Activated CD4-positive, alpha-beta T cell treated with anti-CD3 and anti-CD28 coated beads for 1 hour (primary cell): ENCODE measurements around the gene PIK3C2A.

ENCODE experiments used
- DNase-seq: peaks from one replicate; pipeline ENCODE4 v3.0.0-alpha.2; 2020

PIK3C2A gene

DNA sequence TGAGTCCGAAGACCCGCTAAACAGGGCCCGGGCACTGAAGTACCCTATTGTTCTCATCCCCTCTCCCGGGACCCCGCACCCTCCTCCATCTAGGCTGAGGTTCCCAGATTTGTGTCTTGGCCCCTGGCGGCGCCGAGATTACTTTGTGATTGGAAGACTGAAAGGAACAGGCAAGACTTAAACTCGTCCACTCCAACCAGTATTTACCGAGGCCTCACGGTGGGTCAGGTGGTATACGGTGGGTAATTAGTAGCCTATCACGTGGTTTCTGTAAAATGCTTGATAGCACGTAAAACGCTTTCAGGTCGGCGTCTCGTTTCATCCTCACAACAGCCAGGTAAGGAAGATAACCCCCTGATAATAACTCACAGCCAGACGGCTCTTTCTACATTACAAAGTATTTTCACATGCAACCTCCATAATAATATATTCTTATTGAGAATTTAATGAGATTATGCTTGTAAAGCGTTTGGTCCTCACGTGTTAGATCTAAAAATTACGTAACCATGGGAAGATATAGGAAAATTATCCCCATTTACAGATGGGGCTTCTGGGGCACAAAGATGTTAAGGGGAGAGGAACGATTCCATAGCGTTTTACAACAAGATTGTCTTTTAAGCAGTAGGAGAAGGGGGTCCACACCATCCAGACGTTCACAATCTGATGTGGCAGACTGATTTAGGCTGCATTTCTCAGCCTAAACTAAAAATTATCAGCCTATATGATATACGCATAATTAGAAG is 642 bp upstream of the PIK3C2A start:
- DNase-seq = no peak

DNA sequence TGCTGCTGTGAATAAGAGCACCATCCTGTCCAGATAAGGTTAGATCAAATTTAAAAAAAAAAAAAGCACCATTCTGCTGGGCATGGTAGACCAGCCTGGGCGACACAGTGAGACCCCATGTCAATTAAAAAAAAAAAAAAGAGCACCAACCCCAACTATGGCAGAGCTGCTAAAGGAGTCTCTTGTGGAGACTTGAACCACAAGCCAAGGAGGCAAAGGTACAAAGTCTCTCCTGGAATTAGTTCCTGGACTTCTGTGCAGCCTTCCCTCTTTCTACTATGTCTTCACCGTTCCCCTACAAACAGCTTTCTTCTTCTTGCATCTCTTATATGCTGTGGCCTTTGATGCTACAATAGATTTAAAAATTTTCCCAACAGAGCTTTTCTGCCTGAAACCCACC is 1.3 kb downstream of the PIK3C2A start:
- DNase-seq = no peak

DNA sequence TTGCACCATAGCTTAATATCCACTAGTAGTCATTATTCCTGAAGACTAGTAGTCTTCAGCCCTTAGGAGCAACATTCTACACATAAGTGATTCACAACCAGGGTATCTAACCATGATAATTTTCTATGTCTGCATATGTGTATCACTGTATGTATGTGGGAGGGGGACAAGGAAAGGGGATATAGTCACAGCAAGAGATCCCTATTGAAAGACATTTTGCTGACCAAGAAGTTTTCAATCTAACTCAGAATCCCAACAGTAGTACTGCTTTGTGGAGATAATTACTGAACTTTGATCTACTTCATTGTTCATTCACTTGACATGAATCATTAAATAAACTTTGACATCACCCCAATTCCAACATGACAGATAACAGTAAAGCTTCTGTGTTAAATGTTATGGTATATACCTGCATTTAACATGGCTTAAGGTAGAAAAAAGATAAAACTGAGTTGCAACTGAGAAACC is 10.3 kb downstream of the PIK3C2A start:
- no peak for DNase-seq

DNA sequence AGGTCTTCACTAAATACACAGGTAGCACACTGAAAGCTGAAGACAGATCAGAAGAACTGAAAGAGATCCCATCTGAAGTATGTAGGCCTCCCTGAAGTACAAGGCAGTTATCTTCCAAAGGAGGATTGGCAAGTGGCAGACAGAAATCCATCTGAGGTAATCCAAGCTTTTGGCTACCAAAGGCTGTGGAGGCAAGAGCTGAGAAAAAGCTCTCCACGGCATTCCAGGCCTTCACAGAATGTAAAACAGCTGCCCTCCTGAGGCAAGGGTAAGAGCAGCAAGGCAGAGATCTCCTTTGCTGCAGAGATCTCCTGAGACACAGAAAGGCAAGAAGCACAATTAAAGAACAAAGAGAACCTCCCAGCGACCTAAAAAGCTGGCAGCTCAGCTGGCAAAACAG is 19.1 kb downstream of the PIK3C2A start:
- DNase-seq = no peak

DNA sequence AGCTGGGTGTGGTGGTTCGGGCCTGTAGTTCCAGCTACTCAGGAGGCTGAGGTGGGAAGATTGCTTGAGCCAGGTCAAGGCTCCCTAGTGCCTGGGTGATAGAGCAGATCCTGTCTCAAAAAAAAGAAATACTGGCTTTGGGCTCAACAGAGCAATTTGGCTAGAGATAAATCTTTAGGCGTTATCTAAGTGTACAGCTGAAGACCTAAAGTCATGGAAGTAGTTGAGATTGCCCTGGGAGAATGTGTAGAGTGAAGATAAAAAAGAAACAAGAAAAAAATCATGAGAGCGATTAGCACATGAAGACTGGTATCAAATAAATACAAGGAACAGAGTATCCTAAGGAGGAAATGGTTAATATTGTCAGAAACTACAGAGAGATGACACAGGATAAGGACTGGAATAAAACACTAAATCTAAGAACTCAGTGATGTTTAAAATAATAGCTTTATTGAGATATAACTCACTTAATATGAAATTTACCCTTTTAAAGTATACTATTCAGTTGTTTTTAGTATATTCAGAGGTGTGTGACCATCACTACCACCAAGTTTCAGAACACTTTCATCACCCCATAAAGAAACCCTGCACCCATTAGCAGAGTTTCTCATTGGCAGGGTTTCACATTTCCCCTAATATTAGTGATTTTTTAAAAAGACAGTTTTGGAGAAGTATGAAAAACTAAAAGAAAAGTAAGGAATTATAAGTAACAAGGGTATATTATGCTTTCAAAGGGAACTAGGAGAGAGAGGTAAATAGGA is 20.7 kb downstream of the PIK3C2A start:
- DNase-seq = no peak

DNA sequence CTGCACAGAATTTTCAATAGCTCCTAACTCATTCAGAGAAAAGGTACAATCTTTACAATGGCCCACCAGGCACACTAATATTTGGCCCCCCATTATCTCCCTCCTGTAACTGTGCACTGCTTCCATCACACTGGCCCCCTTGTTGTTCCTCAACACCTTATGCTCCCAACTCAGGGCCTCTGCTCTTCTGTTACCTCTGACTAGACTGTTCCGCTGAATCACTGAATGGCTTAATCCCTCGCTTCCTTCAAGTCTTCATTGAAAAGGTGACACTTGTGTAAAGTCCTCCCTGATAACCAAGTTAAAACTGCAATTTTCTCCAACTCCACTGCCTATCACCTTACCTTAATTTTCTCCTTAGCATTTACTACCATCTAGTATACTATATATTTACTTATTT is 21.8 kb downstream of the PIK3C2A start:
- DNase-seq = no peak

DNA sequence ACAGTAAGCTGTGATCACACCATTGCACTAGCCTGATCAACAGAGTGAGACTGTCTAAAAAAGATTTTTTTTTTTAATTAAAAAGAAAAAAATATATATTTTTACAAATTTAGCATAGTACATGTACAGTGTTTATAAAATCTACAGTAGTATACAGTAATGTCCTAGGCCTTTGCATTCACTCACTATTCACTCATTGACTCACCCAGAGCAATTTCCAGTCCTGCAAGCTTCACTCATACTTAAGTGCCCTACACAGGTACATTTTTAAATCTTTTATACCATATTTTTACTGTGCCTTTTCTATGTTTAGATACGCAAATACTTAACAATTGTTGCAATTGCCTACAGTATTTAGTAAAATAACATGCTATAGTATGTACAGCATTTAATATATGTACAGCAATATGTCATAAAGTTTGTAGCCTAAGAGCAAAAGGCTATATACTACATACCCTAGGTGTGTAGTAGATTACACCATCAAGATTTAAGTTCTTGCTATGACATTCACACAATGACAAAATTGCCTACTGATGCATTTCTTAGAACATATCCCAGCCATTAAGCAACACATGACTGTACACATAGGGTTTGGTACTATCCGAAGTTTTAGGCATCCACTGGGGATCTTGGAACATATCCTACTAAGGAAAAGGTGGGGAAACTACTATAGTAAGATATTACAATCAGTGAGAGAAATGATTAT is 22.8 kb downstream of the PIK3C2A start:
- no peak for DNase-seq

DNA sequence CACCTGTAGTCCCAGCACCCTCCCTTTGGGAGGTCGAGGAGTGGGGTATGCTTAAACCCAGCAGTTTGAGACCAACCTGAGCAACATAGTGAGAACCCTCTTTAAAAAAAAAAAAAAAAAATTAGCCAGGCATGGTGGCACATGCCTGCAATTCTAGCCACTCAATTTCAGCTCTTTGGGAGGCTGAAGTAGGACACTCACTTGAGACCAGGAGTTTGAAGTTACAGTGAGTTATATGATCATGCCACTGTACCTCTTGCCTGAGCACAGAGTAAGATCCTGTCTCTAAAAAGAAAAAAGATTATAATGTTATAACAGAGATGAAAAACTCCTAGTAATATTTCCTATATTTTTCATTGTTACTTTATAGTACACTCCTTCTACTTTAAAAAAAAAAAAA is 23.9 kb downstream of the PIK3C2A start:
- DNase-seq = no peak

DNA sequence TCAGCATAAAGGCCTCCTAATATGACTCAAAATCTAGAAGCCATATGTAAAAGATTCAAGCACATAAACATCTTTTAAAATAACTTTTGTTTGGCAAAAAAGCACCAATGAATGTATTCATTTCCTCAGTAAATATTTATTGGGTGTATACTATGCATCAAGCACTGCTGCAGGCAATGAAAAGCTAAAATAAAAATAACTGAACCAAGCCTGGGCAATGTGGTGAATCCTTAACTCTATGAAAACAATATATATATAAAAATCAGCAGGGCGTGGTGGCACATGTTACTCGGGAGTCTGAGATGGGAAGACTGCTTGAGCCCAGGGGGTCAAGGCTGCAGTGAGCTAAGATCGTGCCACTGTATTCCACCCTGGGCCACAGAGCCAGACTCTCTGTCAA is 27.8 kb downstream of the PIK3C2A start:
- no peak for DNase-seq

DNA sequence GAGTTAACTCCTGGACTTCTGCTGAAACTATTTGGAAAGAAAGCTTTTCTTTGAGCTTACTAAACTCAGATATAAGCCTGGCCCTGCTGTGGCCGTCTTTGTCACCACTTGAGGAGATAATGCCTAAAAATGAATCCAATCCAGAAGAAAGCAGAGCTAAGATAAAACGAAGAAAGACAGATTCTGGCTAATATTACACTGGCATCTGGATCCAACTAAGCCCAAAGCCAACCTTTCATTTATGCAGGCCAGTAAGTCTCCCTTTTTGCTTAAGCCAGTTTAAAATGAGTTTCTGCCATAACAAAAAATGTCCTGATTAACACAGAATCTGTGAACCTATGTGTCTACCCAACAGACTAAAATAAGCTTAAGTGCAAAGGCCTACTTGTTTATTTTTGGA is 34.5 kb downstream of the PIK3C2A start:
- no peak for DNase-seq

DNA sequence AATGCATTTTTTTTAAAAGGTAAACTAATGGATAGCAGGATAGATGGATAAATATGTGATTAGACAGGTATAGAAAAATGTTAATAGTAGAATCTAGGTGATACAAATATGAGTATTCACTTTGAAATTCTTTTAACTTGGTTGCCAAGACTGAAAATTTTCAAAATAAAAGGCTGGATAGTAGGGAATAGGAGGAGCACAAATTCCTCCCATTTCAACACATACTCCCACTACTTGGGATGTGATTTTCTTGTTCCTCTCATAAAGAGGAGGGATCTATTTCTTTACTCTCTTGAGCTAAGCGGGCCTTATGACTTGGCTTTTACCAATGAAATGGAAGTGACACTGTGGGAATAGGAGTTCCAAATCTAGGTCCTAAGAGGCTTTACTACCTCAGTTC is 35.9 kb downstream of the PIK3C2A start:
- no peak for DNase-seq

DNA sequence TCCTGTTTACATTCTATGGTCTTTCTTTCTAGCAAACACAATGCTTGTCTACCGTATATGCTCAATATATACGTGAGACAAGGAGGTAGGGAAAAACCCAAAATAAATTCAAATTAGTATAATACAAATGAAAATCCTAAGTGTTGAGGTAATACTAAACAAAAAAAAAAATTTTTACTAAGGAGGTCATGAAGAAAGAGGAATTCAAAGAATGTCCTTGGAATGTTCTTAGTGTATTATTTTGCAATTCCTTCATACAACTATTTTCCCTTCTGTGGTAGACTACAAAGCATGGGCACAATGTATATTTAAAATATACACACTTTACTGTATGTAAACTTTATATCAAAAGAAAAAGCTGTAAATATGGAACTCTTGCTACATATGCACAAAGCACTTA is 36.4 kb downstream of the PIK3C2A start:
- no peak for DNase-seq

DNA sequence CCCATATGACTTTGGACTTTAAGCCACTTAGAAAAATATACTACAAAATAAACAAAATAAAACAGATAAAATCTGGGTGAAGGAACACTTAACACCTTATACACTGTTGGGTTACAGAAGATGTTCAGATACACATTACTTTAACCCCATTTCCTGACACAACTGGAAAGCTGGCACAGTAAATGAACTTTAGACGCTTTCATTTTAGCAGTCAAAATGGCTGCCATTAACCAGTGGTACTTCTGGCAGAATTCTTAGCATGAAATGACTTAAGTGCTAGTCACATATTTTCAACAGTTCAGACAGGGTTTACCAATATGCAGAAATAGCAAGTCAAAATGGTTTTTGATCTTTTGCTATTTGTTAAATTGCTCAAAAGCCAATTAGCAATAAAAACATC is 37.9 kb downstream of the PIK3C2A start:
- no peak for DNase-seq

DNA sequence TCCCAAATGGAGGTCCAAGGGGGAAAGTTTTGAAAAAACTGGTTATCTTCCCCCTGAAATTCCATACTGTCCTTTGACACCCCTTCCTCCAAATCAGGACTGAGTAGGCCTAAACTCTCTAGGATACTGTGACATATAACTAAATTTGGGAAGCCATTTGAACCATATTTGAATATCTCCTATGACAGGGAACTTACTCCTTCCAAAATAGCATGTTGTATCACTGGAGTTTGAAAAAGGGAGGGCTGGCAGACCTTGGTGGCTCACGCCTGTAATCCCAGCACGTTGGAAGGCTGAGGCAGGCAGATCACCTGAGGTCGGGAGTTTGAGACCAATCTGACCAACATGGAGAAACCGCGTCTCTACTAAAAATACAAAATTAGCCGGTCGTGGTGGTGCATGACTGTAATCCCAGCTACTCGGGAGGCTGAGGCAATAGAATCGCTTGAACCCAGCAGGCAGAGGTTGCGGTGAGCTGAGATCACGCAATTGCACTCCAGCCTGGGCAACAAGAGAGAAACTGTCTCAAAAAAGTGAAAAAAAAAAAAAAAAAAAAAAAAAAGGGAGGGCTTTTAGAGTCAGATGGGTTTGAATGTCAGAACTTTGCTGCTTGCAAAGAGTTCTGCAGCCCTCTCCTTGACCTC is 42.4 kb downstream of the PIK3C2A start:
- DNase-seq = no peak

DNA sequence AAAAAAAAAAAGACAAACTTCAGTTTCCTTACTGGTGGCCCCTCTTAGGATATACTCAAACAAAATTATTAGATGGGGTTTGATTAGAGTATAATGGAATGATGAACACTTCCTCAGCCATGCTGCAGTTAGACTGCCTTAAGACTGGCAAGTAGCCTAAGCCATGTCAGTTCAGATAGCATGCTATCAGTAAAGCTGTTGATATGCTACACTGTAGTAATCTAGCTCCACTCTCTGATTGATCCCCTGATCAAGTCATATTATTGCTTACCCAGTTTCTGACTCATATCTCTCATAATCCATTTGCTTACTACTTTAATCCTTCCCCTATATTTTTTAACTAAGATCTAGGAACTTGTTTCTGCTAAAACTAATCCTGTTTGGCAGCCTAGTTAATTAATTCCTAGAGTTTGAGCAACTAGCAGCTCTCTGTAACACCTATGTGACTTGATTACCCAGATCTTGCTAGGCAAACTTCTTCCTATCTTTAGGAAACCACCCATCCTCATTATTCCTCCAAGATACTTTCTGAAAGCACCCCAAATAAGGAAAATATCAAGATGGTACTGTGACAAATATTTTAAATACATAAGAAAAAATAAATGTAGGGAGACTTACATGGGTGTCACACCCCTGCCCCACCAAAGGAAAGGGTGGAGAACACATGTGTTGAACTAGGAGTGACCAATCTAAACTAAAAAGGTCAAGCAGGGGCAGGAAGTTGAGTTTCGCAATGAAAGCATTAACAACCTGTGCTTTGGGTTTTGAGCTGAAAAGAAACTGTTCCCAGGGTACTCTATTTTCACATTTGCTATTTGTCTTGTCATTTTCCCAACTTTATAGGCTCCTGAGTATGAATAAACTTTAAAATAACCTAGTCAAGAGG is 43.2 kb downstream of the PIK3C2A start:
- DNase-seq = no peak

DNA sequence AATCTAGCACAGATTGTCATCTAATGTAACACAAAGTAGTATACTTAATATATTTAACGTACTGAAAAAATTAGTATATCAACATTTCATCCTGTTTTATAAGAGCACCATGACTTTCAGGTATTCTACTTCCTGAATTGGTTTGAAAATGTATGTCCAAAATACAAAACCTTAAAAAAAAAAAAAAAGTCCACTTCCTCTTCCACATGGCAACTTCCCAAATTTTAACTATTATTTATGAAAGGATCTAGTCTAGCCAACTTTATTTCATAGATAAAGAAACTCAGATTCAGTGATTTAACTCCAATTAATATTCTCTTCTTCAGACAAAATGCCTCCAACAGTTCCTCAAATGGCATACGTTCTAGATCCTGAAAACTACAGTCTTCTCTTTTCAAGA is 44.0 kb downstream of the PIK3C2A start:
- DNase-seq = no peak

DNA sequence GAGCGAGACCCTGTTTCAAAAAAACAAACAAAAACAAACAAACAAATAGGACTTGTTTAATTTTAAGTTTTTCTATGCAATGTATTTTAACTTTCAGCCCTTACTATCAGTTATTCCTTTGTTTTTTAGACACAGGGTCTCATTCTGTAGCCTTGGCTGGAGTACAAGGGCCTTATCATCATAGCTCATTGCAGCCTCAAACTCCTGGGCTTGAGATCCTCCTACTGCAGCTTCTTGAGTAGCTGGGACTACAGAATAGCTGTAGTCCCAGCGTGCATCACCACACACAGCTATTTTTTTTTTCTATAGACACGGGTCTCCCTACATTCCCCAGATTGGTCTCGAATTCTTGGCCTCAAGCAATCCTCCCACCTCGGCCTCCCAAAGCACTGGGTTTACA is 44.5 kb downstream of the PIK3C2A start:
- no peak for DNase-seq

DNA sequence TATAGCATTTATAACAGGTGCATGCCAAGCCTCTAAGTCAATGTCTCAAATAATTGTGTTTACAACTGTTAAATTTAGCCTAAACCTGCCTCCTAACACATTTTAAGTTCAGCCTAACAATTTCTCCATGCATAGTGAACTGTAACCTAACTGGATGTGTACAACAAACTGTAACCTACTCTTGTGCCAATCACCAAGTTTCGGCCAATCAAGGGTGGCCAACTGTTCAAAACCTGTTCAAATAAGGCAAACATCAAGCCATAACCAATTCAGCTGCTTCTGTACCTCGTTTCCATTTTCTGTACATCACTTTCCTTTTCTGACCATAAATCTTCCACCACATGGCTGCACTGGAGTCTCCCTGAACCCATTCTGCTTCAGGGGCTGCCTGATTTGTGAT is 45.4 kb downstream of the PIK3C2A start:
- no peak for DNase-seq

DNA sequence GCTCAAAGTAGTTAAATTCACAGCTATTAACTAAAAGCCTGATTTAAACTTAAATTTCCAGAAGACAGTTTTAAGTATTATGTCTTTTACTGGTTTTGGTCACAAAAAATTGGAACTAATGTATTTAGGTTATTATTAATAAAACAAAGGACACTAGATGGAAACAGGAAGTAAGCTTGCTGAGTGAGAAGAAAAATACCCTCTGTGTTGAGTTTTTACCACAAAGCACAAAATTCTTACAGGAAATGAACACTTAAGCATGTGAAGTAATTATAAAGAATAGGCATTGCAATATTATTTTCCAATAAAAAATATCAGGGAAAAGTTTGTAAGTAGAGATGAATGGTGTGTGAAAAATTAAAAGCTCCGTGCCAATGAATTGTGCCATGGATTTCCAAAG is 46.3 kb downstream of the PIK3C2A start:
- no peak for DNase-seq

DNA sequence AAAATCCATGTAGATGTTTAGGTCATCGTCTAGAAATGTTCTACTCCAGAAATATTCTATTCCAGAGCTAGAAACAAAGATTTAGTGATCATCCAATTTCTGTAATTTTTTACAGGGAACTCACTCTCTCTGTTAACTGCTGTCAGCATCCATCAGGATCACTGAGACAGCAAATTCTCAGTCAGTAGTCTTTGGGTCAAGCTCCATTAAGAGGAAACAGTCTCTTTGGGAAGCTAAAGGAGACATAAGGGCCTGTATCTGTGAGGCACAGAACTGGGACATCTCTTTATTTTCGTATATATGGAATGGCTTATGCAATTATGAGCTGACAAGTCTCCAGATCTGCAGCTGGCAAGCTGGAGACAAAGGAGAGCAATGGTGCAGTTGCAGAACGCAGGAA is 48.3 kb downstream of the PIK3C2A start:
- DNase-seq = no peak
